HepG2 (cell line): ENCODE results near the gene SRCIN1. TPM values are rescaled to one million over a fixed set of nuclear protein-coding genes. Genes with fewer than 3 reads are reported as not detected.

Experiments
- BHLHE40 ChIP-seq: IDR thresholded peaks from 2 replicates; pipeline ENCODE4 v1.6.1; 2011; ENCODE audit warnings: low read length, improper control_type of control experiment
- CBX5 ChIP-seq: sonication (generic); formaldehyde crosslinking; IDR thresholded peaks from 2 replicates; pipeline ENCODE4 v1.4.0; 2020; ENCODE audit warnings: missing genetic modification reagents, borderline replicate concordance
- CEBPZ ChIP-seq: IDR thresholded peaks from 2 replicates; pipeline ENCODE4 v1.6.1; 2012; ENCODE audit warnings: low read length, improper control_type of control experiment
- CHD2 ChIP-seq: IDR thresholded peaks from 2 replicates; pipeline ENCODE4 v1.6.1; 2011; ENCODE audit warnings: low read depth, low read length, improper control_type of control experiment
- GPBP1L1 ChIP-seq: sonication (generic); formaldehyde crosslinking; IDR thresholded peaks from 2 replicates; pipeline ENCODE4 v1.5.0; 2020; ENCODE audit warnings: mild to moderate bottlenecking, missing genetic modification reagents
- RBFOX2 ChIP-seq: fragments of 200-400 bp; formaldehyde crosslinking; IDR thresholded peaks from 2 replicates; pipeline ENCODE4 v1.6.1; 2017; ENCODE audit warnings: low read depth, mild to moderate bottlenecking, low read length
- THAP7 ChIP-seq: sonication (generic); formaldehyde crosslinking; IDR thresholded peaks from 2 replicates; pipeline ENCODE4 v1.8.1; 2023; ENCODE audit warnings: mild to moderate bottlenecking, missing genetic modification reagents
- ZBED4 ChIP-seq: sonication (generic); formaldehyde crosslinking; IDR thresholded peaks from 2 replicates; pipeline ENCODE4 v1.4.0; 2020; ENCODE audit warnings: missing genetic modification reagents, borderline replicate concordance
- ZFP90 ChIP-seq: sonication (generic); formaldehyde crosslinking; IDR thresholded peaks from 2 replicates; pipeline ENCODE4 v1.8.0; 2022; ENCODE audit warnings: missing genetic modification reagents, mild to moderate bottlenecking, inconsistent platforms, borderline replicate concordance
- ZNF101 ChIP-seq: sonication (generic); formaldehyde crosslinking; IDR thresholded peaks from 2 replicates; pipeline ENCODE4 v1.4.0; 2020; ENCODE audit warnings: mild to moderate bottlenecking, low read depth, missing genetic modification reagents, borderline replicate concordance
- ZNF646 ChIP-seq: sonication (generic); formaldehyde crosslinking; IDR thresholded peaks from 2 replicates; pipeline ENCODE4 v1.9.0; 2021; ENCODE audit warnings: mild to moderate bottlenecking, missing genetic modification reagents
- polyA plus RNA-seq, 8 experiments: library from polyadenylated mRNA; depleted of rRNA in 3 of 8; stranded (reverse) in 7 of 8; unstranded in 1 of 8; fragments of >200 nt; fragmentation: Illumina TruSeq in 4 of 8; extraction: Trizol in 4 of 8; gene quantifications; 2 replicates each; pipeline versions ENCODE4 v1.2.1 to v1.2.3, GENCODE V29; 2011 to 2016; ENCODE audit warnings: low read depth in 4 of 8, missing spikeins in 1 of 8, mixed read lengths in 1 of 8; ENCODE audit not compliant: insufficient read depth in 1 of 8
- total RNA-seq, 5 experiments: library from RNA; depleted of rRNA; stranded (reverse); fragments of >200 nt; fragmentation: Illumina TruSeq; extraction: Trizol; gene quantifications; 2 replicates each; pipeline ENCODE4 v1.2.3, GENCODE V29; 2016; ENCODE audit warnings: low read depth in 1 of 5

SRCIN1 gene
- total and polyA plus RNA-seq, 2 of the 13 experiments (the other 11 are each of a cell fraction or from before 2014, with no cell fraction given) = 1.2 to 9.6 TPM

GRCh38 chr17:38617967-38618760 is 12.4 kb upstream of the SRCIN1 start (continued):
- TF ChIP-seq CBX5 (peak; percentile 14; the same call in 1 of the 2 replicates), THAP7 (CRISPR knock-in tag) (peak; percentile 26; the same call in 1 of the 2 replicates), GPBP1L1 (CRISPR knock-in tag) (no peak), ZFP90 (CRISPR knock-in tag) (no peak), CHD2 (no peak), ZBED4 (no peak; the same call in 1 of the 2 replicates), CEBPZ (no peak), RBFOX2 (no peak), ZNF101 (CRISPR knock-in tag) (no peak), ZNF646 (CRISPR knock-in tag) (no peak), BHLHE40 (no peak)
